IgD-negative memory B cell (primary cell): ENCODE data around the gene KPNA6. TPM values are rescaled to one million over a fixed set of nuclear protein-coding genes. Genes with fewer than 3 reads are reported as not detected.

Source experiments
- H3K27ac Mint-ChIP-seq, 3 donors: one replicate each; pipeline ENCODE4 v1.8.0; 2020 to 2022; ENCODE audit warnings: mild to moderate bottlenecking in 3 of 3, mixed read lengths in 3 of 3, moderate library complexity in 1 of 3
- H3K27me3 Mint-ChIP-seq: one replicate; pipeline ENCODE4 v1.8.0; 2021; ENCODE audit warnings: mixed read lengths
- H3K36me3 Mint-ChIP-seq: one replicate; pipeline ENCODE4 v1.8.0; 2020; ENCODE audit warnings: mild to moderate bottlenecking, mixed read lengths
- H3K4me1 Mint-ChIP-seq, 3 donors: one replicate each; pipeline ENCODE4 v1.8.0; 2020 to 2022; ENCODE audit warnings: mixed read lengths in 3 of 3, mild to moderate bottlenecking in 1 of 3
- H3K4me3 Mint-ChIP-seq, 4 donors: one replicate each; pipeline ENCODE4 v1.8.0; 2020 to 2022; ENCODE audit warnings: mild to moderate bottlenecking in 4 of 4, mixed read lengths in 4 of 4, moderate library complexity in 3 of 4
- H3K9me3 Mint-ChIP-seq, 3 donors: one replicate each; pipeline ENCODE4 v1.8.0; 2020 to 2021; ENCODE audit warnings: mixed read lengths in 3 of 3, mild to moderate bottlenecking in 1 of 3
- polyA plus RNA-seq: library from polyadenylated mRNA; unstranded; fragments of 300-500 nt; fragmentation: Illumina TruSeq; gene quantifications from one replicate; pipeline ENCODE4 v1.2.3, GENCODE V29; 2021

KPNA6 gene
- polyA plus RNA-seq, 1 donor from 2014 or later, result 15.9 TPM

GRCh38 chr1:32181065-32181464, 73.2 kb downstream of the KPNA6 start:
- Mint-ChIP-seq H3K4me3 (peak overlapping the region; percentile 82 to 96 (median 94)), H3K9me3 (no peaks in the 10 kb centered on the region), H3K27me3 (no peaks in the 10 kb centered on the region), H3K27ac (peak overlapping the region in 2 of 3 donors; percentile 94 to 99), H3K4me1 (peaks cover 22 to 41% (median 34%) of the 10 kb centered on the region in 3 donors), H3K36me3 (no peaks in the 10 kb centered on the region)

DNA sequence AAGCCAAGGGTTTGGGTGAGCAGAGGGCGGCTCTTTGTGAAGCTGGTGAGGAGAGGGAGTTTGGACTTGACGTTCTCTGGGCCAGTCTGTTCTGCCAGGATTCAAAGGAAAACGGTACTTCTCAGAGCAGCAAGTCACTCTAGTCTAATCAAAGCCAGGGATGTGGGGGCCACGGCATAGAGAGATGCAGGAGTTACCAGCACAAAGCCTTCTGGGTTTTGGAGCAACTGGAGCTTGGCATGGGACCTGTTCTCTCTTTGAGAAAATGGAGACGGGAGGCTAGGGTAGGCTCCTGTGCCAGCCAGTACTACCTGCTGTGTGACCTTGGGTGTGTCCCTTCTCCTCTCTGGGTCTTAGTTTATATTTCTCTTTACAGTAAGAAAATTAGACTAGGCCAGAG, 73.7 kb downstream of the KPNA6 start:
- Mint-ChIP-seq H3K4me1 (peaks cover 22 to 45% (median 39%) of the 10 kb centered on the region in 3 donors), H3K27me3 (no peaks in the 10 kb centered on the region), H3K9me3 (no peaks in the 10 kb centered on the region), H3K4me3 (peak overlapping the region; percentile 48 to 96 (median 94)), H3K27ac (no peak overlapping the region), H3K36me3 (no peaks in the 10 kb centered on the region)

DNA sequence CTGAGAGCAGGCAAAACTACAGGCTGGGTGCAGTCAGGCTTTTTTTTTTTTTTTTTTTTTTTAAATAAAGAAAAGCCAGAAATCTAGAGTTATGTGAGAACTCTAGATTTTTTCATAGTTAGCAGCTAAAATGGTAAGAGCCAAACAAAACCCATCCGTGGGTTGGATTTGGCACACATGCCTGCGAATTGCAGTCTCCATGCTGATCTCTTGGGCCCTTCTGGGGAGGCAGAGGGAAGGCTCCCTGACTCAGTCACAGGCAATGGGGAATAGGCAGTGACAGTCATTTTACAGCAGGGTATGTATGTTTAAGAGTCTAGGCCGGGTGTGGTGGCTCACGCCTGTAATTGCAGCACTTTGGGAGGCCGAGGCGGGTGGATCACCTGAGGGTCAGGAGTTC, 74.2 kb downstream of the KPNA6 start:
- H3K27ac Mint-ChIP-seq, result peak overlapping the region in 1 of 3 donors; percentile 82
- peaks cover 22 to 45% (median 41%) of the 10 kb centered on the region in 3 donors for H3K4me1 Mint-ChIP-seq

GRCh38 chr1:32184650-32185049, 76.8 kb downstream of the KPNA6 start:
- H3K27ac Mint-ChIP-seq, result no peak overlapping the region
- H3K36me3 Mint-ChIP-seq, result no peaks in the 10 kb centered on the region
- H3K9me3 Mint-ChIP-seq, result no peaks in the 10 kb centered on the region
- peaks cover 16 to 39% (median 32%) of the 10 kb centered on the region in 3 donors for H3K4me1 Mint-ChIP-seq
- peak overlapping the region in 2 of 4 donors; percentile 5 to 10 for H3K4me3 Mint-ChIP-seq
- H3K27me3 Mint-ChIP-seq, result no peaks in the 10 kb centered on the region

More for the DNA sequence above, 74.2 kb downstream of the KPNA6 start:
- Mint-ChIP-seq H3K4me3 (peak overlapping the region in 1 of 4 donors; percentile 36), H3K36me3 (no peaks in the 10 kb centered on the region), H3K27me3 (no peaks in the 10 kb centered on the region), H3K9me3 (no peaks in the 10 kb centered on the region)

DNA sequence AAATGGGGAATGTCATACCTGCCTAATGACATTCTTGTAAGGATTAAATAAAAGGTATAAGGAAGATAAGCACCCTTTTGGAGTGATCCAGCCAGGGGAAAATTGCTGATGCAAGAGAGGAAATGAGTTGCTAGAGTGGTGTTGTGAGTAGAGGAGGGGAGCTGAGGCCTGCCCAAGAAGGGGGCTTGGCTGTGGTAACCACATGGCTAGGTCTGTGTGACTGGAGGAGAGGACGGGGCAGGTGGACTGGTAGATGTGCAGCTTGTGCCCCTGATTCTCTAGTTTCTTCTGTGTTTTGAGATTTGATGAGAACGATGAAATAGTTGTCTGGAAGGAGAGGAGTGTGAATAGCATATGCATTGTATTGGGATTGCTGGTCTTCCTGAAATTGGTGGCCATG, 78.2 kb downstream of the KPNA6 start:
- Mint-ChIP-seq H3K4me3 (no peak overlapping the region), H3K27ac (peak overlapping the region in 1 of 3 donors; percentile 7), H3K36me3 (no peaks in the 10 kb centered on the region), H3K9me3 (no peaks in the 10 kb centered on the region), H3K4me1 (peaks cover 11 to 29% (median 18%) of the 10 kb centered on the region in 3 donors), H3K27me3 (no peaks in the 10 kb centered on the region)

DNA sequence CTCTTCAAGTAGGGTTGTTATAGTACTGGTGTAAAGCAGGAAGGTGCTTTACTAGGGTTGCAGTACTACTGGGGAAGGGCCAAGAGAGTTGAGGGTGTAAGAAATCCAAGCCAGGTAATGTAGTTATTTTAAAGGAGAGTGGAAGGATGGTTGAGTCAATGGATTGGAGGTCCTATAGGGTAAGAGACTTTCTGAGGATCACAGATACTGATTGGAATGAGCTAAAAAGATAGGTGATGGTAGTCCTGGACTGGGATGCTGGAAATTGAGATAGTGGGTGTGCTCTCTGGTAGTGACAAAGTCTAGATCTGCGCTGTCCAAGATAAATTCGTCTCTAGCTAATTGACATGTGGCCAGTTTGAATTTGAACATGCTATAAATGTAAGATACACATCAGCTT, 78.6 kb downstream of the KPNA6 start:
- Mint-ChIP-seq H3K4me1 (peaks cover 11 to 25% (median 14%) of the 10 kb centered on the region in 3 donors), H3K36me3 (no peaks in the 10 kb centered on the region), H3K4me3 (no peak overlapping the region), H3K9me3 (no peaks in the 10 kb centered on the region), H3K27ac (peak overlapping the region in 1 of 3 donors; percentile 7), H3K27me3 (no peaks in the 10 kb centered on the region)

- no peaks in the 10 kb centered on the region for H3K27me3 Mint-ChIP-seq
- no peaks in the 10 kb centered on the region for H3K36me3 Mint-ChIP-seq
- no peaks in the 10 kb centered on the region for H3K9me3 Mint-ChIP-seq
- H3K4me3 Mint-ChIP-seq, result no peak overlapping the region
- H3K27ac Mint-ChIP-seq, result no peak overlapping the region
- peaks cover 4 to 20% (median 13%) of the 10 kb centered on the region in 3 donors for H3K4me1 Mint-ChIP-seq
These were observed 80.0 kb downstream of the KPNA6 start for GRCh38 chr1:32187850-32188249.

DNA sequence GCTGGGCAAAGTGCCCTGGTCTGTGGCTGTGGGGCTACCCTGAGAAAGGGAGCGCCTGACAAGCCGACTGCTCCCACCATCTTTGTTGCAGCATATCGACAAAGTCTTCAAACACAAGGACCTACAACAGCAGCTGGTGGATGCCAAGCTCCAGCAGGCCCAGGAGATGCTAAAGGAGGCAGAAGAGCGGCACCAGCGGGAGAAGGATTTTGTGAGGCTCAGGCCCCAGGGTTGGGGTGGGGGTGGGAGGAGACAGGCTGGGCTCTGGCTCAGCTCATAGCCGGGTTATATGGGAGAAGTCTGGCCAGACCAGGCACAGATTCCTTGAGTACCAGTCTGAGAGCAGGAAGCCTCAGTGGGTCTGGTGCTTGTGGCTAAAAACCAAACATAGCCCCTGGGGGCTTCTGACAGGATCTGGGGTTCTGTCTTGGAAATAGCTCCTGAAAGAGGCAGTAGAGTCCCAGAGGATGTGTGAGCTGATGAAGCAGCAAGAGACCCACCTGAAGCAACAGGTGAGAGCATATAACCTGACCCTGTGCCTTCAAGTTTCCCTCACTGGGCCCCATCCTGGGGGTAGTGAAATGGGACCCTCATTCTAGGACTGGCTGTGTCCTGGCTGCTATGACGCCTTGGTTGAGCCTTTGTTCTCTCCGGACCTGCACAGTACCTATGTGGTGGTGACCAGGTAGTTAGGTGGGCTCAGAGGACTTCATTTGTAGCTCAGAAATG, 84.5 kb downstream of the KPNA6 start:
- Mint-ChIP-seq H3K36me3 (peaks cover 9% of the 10 kb centered on the region), H3K4me1 (peaks cover 0 to 13% (median 8%) of the 10 kb centered on the region in 3 donors)

DNA sequence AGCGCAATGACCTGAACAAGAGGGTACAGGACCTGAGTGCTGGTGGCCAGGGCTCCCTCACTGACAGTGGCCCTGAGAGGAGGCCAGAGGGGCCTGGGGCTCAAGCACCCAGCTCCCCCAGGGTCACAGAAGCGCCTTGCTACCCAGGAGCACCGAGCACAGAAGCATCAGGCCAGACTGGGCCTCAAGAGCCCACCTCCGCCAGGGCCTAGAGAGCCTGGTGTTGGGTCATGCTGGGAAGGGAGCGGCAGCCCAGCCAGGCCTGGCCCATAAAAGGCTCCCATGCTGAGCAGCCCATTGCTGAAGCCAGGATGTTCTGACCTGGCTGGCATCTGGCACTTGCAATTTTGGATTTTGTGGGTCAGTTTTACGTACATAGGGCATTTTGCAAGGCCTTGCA, 87.1 kb downstream of the KPNA6 start:
- peaks cover 2 to 14% (median 11%) of the 10 kb centered on the region in 3 donors for H3K4me1 Mint-ChIP-seq
- H3K4me3 Mint-ChIP-seq, result no peak overlapping the region
- no peaks in the 10 kb centered on the region for H3K9me3 Mint-ChIP-seq
- no peaks in the 10 kb centered on the region for H3K27me3 Mint-ChIP-seq
- H3K27ac Mint-ChIP-seq, result no peak overlapping the region
- H3K36me3 Mint-ChIP-seq, result peaks cover 9% of the 10 kb centered on the region

More for the DNA sequence above, 84.5 kb downstream of the KPNA6 start:
- no peaks in the 10 kb centered on the region for H3K27me3 Mint-ChIP-seq
- H3K4me3 Mint-ChIP-seq, result peak overlapping the region in 1 of 4 donors; percentile 37
- H3K9me3 Mint-ChIP-seq, result no peaks in the 10 kb centered on the region
- H3K27ac Mint-ChIP-seq, result peak overlapping the region in 1 of 3 donors; percentile 62

DNA sequence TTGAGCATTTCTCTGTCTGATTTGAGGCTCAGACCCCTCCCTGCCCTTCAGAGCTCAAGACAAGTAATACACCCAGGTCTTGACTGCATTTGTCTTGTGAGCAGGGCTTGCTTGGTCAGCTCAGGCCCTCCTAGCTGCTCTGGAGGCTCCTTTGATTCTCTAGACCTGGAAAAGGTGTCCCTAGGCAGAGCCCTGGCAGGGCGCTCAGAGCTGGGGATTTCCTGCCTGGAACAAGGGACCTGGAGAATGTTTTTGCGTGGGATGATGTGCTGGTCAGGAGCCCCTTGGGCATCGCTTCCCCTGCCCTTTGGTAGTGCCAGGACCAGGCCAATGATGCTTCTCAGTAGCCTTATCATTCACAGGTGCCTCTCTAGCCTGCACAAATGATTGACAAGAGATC, 87.7 kb downstream of the KPNA6 start:
- H3K4me3 Mint-ChIP-seq, result peak overlapping the region in 1 of 4 donors; percentile 22
- H3K36me3 Mint-ChIP-seq, result peaks cover 9% of the 10 kb centered on the region
- H3K4me1 Mint-ChIP-seq, result peaks cover 6 to 18% (median 16%) of the 10 kb centered on the region in 3 donors
- H3K27ac Mint-ChIP-seq, result no peak overlapping the region
- no peaks in the 10 kb centered on the region for H3K9me3 Mint-ChIP-seq
- H3K27me3 Mint-ChIP-seq, result no peaks in the 10 kb centered on the region

DNA sequence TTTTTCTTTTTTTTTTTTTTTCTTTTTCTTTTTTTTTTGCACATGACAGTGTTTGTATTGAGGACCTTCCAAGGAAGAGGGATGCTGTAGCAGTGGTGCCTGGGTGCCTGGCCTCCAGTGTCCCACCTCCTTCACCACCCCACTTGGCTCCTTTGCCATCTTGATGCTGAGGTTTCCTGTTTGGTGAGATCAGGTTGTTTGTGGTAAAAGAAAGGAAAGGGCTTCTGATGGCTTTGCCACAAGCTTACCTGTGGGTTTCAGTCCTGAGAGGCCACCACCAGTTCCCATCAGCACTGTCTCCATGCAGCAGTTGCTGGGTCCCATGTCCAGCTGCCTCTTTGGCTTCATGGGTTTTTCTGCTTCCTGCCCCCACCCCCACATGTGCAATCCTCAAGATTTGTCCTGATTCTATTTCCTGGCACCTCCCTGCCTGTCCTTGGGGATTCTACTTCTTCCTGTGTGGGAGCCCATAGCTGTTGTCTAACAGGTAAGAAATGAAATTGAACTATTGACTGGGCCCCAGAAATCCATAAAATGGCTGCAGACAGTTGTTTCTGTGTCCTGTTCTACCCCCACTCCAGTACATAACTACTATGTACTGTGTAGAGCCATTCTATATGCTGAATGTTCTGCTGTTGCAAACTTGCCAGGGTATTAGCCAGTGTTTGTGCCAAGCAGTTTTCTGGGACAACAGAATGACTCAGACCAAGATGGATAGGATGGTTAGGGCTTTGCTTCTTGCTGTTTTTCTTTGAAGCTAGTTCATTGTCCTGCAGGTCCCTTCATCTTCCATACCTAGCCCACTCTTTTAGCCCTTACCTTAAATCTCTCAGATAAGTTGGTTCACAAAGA, 88.3 kb downstream of the KPNA6 start:
- H3K4me1 Mint-ChIP-seq, result peaks cover 7 to 18% (median 16%) of the 10 kb centered on the region in 3 donors
- peak overlapping the region in 2 of 3 donors; percentile 18 to 87 for H3K27ac Mint-ChIP-seq
- H3K27me3 Mint-ChIP-seq, result no peaks in the 10 kb centered on the region
- H3K9me3 Mint-ChIP-seq, result no peaks in the 10 kb centered on the region
- no peak overlapping the region for H3K4me3 Mint-ChIP-seq
- peaks cover 9% of the 10 kb centered on the region for H3K36me3 Mint-ChIP-seq

DNA sequence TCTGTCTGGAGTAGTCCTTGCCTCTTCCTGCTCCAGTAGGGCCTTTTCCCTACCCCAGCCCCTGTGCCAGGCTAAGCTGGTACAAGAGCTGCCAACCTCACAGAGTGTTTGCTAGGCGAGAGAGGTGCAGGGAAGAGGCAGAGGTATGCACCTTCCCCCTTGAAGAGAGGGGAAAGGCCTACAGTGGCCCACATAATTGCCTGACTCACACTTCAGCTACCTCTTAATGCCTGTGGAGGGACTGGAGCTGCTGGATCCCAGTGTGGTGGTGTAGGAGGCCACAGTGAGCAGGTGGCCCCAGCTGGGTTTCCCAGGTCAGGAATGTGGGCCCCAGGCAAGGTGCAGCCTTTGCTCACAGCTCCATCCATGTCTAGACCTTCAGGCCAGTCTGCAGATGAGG, 89.2 kb downstream of the KPNA6 start:
- Mint-ChIP-seq H3K27me3 (no peaks in the 10 kb centered on the region), H3K27ac (peak overlapping the region in 2 of 3 donors; percentile 51 to 53), H3K4me3 (peak overlapping the region in 1 of 4 donors; percentile 55), H3K4me1 (peaks cover 14 to 26% (median 21%) of the 10 kb centered on the region in 3 donors), H3K9me3 (no peaks in the 10 kb centered on the region), H3K36me3 (peaks cover 9% of the 10 kb centered on the region)

- Mint-ChIP-seq H3K4me3 (peak overlapping the region in 1 of 4 donors; percentile 55), H3K9me3 (no peaks in the 10 kb centered on the region), H3K27ac (peak overlapping the region in 2 of 3 donors; percentile 51 to 94), H3K36me3 (peaks cover 9% of the 10 kb centered on the region), H3K27me3 (no peaks in the 10 kb centered on the region), H3K4me1 (peaks cover 14 to 32% (median 26%) of the 10 kb centered on the region in 3 donors)
These were observed 90.0 kb downstream of the KPNA6 start for GRCh38 chr1:32197837-32198236.

GRCh38 chr1:32198237-32199042, 90.6 kb downstream of the KPNA6 start:
- Mint-ChIP-seq H3K27me3 (no peaks in the 10 kb centered on the region), H3K4me3 (peak overlapping the region in 3 of 4 donors; percentile 41 to 90 (median 43)), H3K36me3 (peaks cover 4% of the 10 kb centered on the region), H3K4me1 (peaks cover 16 to 32% (median 27%) of the 10 kb centered on the region in 3 donors), H3K9me3 (no peaks in the 10 kb centered on the region), H3K27ac (peak overlapping the region; percentile 7 to 94 (median 64))
